HG03469 (cell line): Measurements from ENCODE around the gene RPS8.
"Not testable (repeated sequence)": the region's sequence is repeated elsewhere in the genome, so short reads cannot be mapped to it uniquely, and the experiment has no call there.

ENCODE experiments used
- ATAC-seq: cut with Tn5 transposase; IDR thresholded peaks from one replicate; pipeline ENCODE4 v1.9.1; 2021; ENCODE audit warnings: mild to moderate bottlenecking, moderate library complexity, moderate number of reproducible peaks; ENCODE audit not compliant: unreplicated experiment

RPS8 gene

GRCh38 chr1:44780583-44781121 lies 5.3 kb downstream of the RPS8 start:
- no peak for ATAC-seq

GRCh38 chr1:44783697-44784093 lies 8.4 kb downstream of the RPS8 start:
- ATAC-seq: no peak

- no peak for ATAC-seq
Measured at GRCh38 chr1:44784094-44785028, 9.0 kb downstream of the RPS8 start.

- no peak for ATAC-seq
Measured at GRCh38 chr1:44785029-44785380, 9.7 kb downstream of the RPS8 start.

- no peak for ATAC-seq
Measured at GRCh38 chr1:44785501-44786137, 10.3 kb downstream of the RPS8 start.

GRCh38 chr1:44786138-44786840 lies 10.9 kb downstream of the RPS8 start:
- ATAC-seq: peak; percentile 42

GRCh38 chr1:44786841-44787426 lies 11.6 kb downstream of the RPS8 start:
- no peak for ATAC-seq

- no peak for ATAC-seq
Measured at GRCh38 chr1:44787506-44787905, 12.2 kb downstream of the RPS8 start.

GRCh38 chr1:44788120-44788860 lies 12.9 kb downstream of the RPS8 start, which contains the start of gene BEST4:
TSS of gene BEST4 (minus strand) at chr1:44788170. CDS start at chr1:44787705, 465 bp downstream.
- ATAC-seq: no peak

- no peak for ATAC-seq
Measured at GRCh38 chr1:44790968-44791801, 15.8 kb downstream of the RPS8 start.

- no peak for ATAC-seq
Measured at GRCh38 chr1:44792736-44793502, 17.6 kb downstream of the RPS8 start.

GRCh38 chr1:44797886-44798285 lies 22.5 kb downstream of the RPS8 start:
- ATAC-seq: not testable (repeated sequence)

- ATAC-seq: no peak
Measured at GRCh38 chr1:44798481-44799365, 23.4 kb downstream of the RPS8 start.

GRCh38 chr1:44799770-44800584 lies 24.6 kb downstream of the RPS8 start, which contains the start of gene PLK3:
TSS of gene PLK3 (plus strand) at chr1:44800377. CDS start at chr1:44800464, 87 bp downstream.
- ATAC-seq: peak; percentile 48

- ATAC-seq: no peak
Measured at GRCh38 chr1:44801491-44802305, 26.4 kb downstream of the RPS8 start.
